ENCODE measurements around the gene TNFAIP8. TPM values are rescaled to one million over a fixed set of nuclear protein-coding genes. Genes with fewer than 3 reads are reported as not detected.
A peak's percentile ranks its signal among the peaks of the same experiment; 100 is the strongest.
"Not testable (repeated sequence)": the region's sequence is repeated elsewhere in the genome, so short reads cannot be mapped to it uniquely, and the experiment has no call there.

The TNFAIP8 gene
- polyA plus RNA-seq, 6 donors from 2014 or later: 224 to 432 (median 315) TPM

GRCh38 chr5:119437785-119438586, 82.2 kb downstream of the TNFAIP8 start:
- not testable (repeated sequence) for DNase-seq; H3K36me3 Mint-ChIP-seq; ATAC-seq (ENCODE audit: low read depth in 2 of 2); H3K27me3 Mint-ChIP-seq
- Mint-ChIP-seq H3K4me1 (peaks cover 26 to 54% (median 43%) of the 10 kb centered on the region in 3 donors), H3K4me3 (peak overlapping the region in 6 of 8 donors; percentile 32 to 94 (median 80)), H3K27ac (peak overlapping the region; percentile 2 to 94 (median 72)), H3K9me3 (peaks cover 0 to 33% (median 11%) of the 10 kb centered on the region in 7 donors)

- not testable (repeated sequence) for DNase-seq; H3K36me3 Mint-ChIP-seq; ATAC-seq (ENCODE audit: low read depth in 2 of 2); H3K27me3 Mint-ChIP-seq
- peak overlapping the region; percentile 2 to 94 (median 84) for H3K27ac Mint-ChIP-seq
- H3K9me3 Mint-ChIP-seq: peaks cover 0 to 37% (median 16%) of the 10 kb centered on the region in 7 donors
- peaks cover 26 to 50% (median 38%) of the 10 kb centered on the region in 3 donors for H3K4me1 Mint-ChIP-seq
- H3K4me3 Mint-ChIP-seq: peak overlapping the region; percentile 17 to 94 (median 82)
Measured at GRCh38 chr5:119438587-119438917, 82.7 kb downstream of the TNFAIP8 start.

GRCh38 chr5:119439140-119439631, 83.4 kb downstream of the TNFAIP8 start:
- no peak for DNase-seq

GRCh38 chr5:119439632-119440031, 83.8 kb downstream of the TNFAIP8 start:
- Mint-ChIP-seq H3K4me3 (peak overlapping the region; percentile 72 to 94 (median 84)), H3K9me3 (peaks cover 0 to 43% (median 17%) of the 10 kb centered on the region in 7 donors), H3K27ac (peak overlapping the region in 3 of 6 donors; percentile 13 to 92 (median 71)), H3K4me1 (peaks cover 23 to 41% (median 33%) of the 10 kb centered on the region in 3 donors)
- H3K36me3 Mint-ChIP-seq; ATAC-seq (ENCODE audit: low read depth in 2 of 2); H3K27me3 Mint-ChIP-seq; DNase-seq: not testable (repeated sequence)

More at GRCh38 chr5:119439140-119439631, 83.4 kb downstream of the TNFAIP8 start:
- Mint-ChIP-seq H3K27me3 (no peaks in the 10 kb centered on the region), H3K4me1 (peaks cover 26 to 44% (median 37%) of the 10 kb centered on the region in 3 donors), H3K36me3 (peaks cover 0 to 3% of the 10 kb centered on the region in 2 donors), H3K9me3 (peaks cover 0 to 40% (median 17%) of the 10 kb centered on the region in 7 donors), H3K4me3 (peak overlapping the region; percentile 72 to 94 (median 84)), H3K27ac (peak overlapping the region in 4 of 6 donors; percentile 2 to 92 (median 76))
- ATAC-seq (ENCODE audit: low read depth in 2 of 2): peak in 1 of 2 donors; percentile 44

- not testable (repeated sequence) for H3K36me3 Mint-ChIP-seq; H3K27ac Mint-ChIP-seq; H3K4me3 Mint-ChIP-seq; H3K27me3 Mint-ChIP-seq; DNase-seq; ATAC-seq (ENCODE audit: low read depth in 2 of 2)
- H3K9me3 Mint-ChIP-seq: peaks cover 0 to 41% (median 12%) of the 10 kb centered on the region in 7 donors
- H3K4me1 Mint-ChIP-seq: peaks cover 0 to 14% (median 7%) of the 10 kb centered on the region in 3 donors
Measured at GRCh38 chr5:119444643-119445042, 88.8 kb downstream of the TNFAIP8 start.

GRCh38 chr5:119445544-119445943, 89.7 kb downstream of the TNFAIP8 start:
- Mint-ChIP-seq H3K27me3 (no peaks in the 10 kb centered on the region), H3K4me1 (peaks cover 5 to 19% (median 16%) of the 10 kb centered on the region in 3 donors), H3K9me3 (peaks cover 2 to 42% (median 16%) of the 10 kb centered on the region in 7 donors), H3K4me3 (no peak overlapping the region), H3K27ac (no peak overlapping the region), H3K36me3 (peaks cover 0 to 9% of the 10 kb centered on the region in 2 donors)
- ATAC-seq (ENCODE audit: low read depth in 2 of 2) (no peak), DNase-seq (no peak)

Other genes starting within 250 kb of the TNFAIP8 start
- 100 to 1,000 TPM; 118 to 195 (median 128) TPM for gene HSD17B4, start 96.5 kb downstream of the TNFAIP8 start, polyA plus RNA-seq (ENCODE audit: low read depth in 6 of 6)

All from naive B cell (primary cell).